NCI-H2107 treated with DMSO at 0.1 percent for 48 hours (cell line): ENCODE results near the gene ZIM2.
"Not testable (repeated sequence)": the region's sequence is repeated elsewhere in the genome, so short reads cannot be mapped to it uniquely, and the experiment has no call there.

Experiments
- DNase-seq: peaks from one replicate; lab custom pipeline; 2025; ENCODE audit not compliant: unreplicated experiment; lab: John Stamatoyannopoulos, UW

Gene ZIM2

GRCh38 chr19:56840451-56841192 lies at the start of gene ZIM2, which contains the start of gene PEG3:
Gene ZIM2, minus strand, starts transcription at chr19:56840726. Its CDS starts 16,449 bp downstream, at chr19:56824277.
Gene PEG3, minus strand, starts transcription at chr19:56840726. Its CDS starts 16,071 bp downstream, at chr19:56824655.
- no peak for DNase-seq

DNA sequence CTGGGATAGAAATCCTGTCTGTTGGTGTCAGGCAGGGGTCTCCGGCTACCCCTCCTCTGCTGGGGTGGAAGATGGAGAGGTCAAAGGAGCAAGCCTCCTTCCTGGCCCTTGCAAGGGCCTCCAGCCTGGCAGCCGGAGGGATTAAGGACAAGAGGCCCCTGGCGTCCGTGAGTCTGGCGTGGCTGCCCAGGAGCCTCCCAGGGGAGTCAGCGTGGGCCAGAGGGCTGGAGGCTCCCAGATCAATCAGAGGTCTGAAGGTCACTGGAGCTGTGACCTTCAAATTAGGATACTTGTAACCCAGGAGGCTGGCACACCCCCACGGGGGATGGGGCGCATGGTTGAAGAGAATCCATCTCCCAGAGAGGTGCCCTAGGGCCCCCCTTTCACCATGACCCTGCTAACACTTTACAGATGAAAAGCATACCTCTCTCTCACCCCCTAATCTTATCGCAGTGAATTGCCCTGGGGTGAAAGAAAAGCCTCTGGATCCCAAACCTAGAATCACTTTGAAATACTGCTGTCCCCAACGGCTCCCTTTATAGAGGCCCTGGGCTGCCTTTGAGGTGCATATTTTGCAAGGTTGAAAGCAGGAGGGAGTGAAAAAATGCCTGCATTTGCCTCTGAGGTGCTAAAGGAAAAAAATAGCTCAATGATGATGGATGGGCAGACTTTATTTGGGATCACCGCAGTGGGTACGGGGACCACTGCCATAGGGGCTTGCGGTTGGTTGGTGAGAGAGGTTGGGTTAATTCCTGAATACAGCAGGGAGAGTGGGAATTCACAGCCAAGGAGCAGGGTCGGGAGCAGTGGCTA lies 44.9 kb upstream of the ZIM2 start:
- no peak for DNase-seq

DNA sequence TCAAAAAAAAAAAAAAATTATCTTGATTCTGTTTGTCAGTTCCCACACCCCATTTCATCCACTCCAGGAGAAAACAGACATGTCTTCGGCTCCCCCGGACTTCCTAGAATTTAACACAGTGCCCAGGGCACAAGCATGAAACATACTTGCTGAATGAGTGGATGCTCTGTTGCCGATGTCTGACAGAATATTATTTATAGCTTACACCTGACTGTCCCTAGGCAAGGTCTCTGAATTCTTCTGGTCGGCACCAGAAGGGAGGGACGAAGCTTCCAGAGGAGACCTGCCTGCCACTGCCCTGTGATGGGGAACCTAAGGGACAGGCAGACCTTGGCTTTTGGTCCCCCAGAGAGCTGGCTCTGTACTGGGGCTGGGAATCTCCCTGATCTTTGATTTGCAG lies 43.9 kb upstream of the ZIM2 start:
- DNase-seq, result no peak

DNA sequence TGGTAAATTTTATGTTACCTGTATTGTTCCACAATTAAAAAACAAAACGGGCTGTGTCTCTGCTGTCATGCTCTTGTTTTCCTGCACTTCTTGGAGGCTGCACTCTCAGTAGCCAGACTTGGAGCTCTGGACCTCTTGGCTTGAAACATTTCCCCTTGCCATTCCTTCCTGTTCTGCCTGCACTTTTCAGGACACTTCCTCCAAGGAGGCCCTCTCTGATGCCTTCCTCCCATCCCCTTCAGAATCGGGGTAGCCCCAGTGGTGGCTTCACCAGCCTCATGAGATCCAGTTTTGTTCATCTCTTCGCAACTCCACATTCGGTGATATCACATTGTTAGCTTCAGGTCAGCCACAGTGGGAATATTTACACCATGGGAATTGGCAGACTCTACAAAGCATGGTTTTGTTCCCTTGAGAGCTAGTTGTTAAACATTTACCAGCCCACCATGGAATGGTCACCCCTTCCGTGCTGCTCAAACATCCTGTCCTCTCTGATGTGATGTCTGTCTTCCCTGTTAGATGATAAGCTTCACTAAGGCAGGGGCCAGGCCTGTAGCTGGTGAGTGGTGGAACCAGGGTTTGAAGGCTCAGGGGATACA lies 40.2 kb upstream of the ZIM2 start:
- no peak for DNase-seq

DNA sequence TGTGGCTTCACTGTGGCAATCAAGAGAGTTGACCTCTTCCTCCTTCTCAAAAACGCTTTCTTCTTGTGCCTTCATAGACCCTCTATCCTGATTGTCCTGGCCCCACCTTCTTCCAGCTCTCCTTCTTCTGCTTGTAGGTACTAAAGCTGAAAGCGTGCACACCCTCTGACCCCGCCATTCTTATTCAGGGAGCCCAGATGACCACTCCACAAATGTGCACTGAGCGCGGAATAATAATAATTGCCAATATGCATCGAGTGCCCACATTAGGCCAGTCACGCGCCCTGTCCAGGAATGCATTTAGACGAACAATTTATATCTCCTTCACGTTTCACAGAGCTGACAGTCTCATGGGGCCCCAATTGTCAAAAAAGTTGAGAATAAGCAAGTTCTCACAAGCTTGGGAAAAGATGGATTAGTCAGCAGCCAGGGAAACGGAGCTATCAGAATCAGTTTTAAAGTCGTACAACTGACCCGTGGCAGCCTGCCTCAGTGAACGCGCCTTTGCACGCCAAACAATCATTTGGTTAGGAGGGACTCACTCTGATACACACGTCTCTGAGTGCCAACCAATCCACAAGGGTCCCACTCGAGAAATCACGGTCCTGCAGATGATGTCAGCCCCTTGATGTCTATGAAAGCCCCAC lies 36.7 kb upstream of the ZIM2 start:
- no peak for DNase-seq

DNA sequence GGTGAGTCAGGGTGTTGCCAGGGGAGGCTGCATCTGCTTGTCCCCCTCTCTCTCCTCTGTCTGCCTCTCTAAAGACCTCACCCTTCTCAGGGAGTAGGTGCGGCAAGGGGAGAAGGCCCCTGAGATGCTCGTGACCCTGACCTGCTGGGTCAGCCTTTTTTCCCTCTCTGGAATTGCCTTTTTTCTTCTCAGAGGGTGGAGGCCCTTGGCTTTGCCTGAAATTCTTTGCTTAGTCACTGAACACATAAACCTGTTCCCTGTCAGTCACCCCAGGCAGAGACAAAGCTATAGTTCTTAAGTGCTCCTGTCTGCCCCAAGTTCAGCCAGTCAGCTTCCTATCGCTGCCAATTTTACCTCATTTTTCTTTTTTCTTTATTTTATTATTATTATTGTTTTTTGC lies 35.2 kb upstream of the ZIM2 start:
- no peak for DNase-seq

- DNase-seq, result no peak
Measured at GRCh38 chr19:56874530-56874929, 34.0 kb upstream of the ZIM2 start.

DNA sequence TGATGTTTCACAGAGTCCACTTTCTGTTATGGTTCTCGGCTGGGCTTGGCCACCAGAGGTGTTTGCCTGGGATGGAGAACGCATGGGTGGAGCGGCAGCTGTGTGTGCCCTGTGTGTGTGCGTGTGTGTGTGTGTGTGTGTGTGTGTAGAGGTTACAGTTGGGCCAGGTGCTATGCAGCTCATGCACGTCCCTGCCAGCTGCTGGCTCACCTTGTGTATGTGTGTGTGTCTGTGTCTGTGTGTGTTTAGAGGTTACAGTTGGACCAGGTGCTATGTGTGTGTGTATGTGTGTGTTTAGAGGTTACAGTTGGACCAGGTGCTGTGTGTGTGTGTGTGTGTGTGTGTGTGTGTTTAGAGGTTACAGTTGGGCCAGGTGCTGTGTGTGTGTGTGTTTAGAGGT lies 33.0 kb upstream of the ZIM2 start:
- DNase-seq, result no peak

DNA sequence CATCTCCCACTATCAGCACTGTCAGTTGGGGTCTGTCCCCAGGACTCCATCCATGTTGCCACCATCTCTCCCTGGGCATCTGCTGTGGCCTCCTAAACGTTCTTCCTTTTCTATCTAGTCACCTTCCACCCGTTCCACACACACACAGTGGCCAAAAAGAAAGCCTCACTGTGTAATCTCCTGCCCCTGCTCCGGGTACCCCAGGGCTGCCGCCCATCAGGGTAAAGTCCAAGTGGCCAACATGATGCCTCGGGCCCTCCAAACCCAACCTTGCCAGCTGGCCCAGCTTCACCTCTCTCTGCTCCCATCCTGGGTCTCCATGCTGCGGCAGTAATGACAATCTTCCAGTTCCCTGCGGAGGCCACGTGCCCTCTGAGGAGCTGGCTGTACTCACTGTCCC lies 29.4 kb upstream of the ZIM2 start:
- DNase-seq, result no peak

DNA sequence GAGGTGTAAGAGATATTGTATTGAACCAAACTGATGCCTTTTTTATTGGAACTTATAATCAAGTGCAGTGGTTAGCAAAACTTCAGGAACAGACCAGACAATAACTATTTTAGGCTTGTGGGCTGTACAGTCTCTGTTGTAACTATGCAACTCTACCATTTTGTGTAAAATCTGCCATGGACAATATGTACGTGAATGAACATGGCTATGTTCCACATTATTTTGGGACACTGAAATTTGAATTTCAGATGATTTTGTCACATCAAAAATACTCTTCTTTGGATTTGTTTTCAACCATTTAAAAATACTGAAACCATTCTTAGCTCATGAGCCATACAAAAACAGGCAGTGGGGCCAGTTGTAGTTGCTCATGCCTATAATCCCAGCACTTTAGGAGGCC lies 27.9 kb upstream of the ZIM2 start:
- DNase-seq, result no peak

GRCh38 chr19:56866538-56866937 lies 26.0 kb upstream of the ZIM2 start:
- no peak for DNase-seq

DNA sequence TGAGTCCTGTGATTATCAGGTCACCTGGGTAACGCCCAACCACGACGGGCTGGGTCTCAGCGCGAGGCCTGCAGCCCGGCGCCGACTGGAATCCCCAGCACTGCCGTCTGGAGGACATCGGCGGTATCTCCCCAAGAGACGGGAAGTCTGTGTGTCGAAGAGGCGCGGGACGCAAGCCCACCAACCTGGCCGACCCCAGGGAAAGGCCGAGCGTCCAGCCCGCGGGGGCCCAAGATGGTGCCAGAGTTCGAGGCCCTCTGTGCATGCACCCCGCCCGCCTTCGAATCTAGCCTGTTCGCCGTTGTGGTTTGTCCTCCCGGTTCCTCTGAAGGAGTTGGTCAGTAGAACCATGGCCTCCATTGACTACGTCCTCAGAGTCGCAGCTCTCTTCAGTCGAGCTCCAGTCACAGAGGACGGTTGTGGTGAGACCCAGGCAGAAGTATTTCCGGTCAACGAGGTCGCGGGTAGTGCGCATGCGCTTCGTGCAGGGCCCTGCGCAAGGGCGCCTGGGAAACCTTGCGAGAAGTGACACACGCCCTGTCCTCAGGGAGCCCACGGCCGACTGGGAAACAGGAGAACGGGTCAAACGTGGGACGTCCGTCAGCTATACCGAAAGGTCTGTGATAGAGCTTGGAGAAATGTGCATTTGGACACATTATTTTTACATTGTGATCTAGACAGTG lies 24.1 kb upstream of the ZIM2 start:
- DNase-seq, result no peak

- no peak for DNase-seq
Measured at GRCh38 chr19:56862741-56863140, 22.2 kb upstream of the ZIM2 start.

- DNase-seq, result not testable (repeated sequence)
Measured at GRCh38 chr19:56860409-56860808, 19.9 kb upstream of the ZIM2 start.

DNA sequence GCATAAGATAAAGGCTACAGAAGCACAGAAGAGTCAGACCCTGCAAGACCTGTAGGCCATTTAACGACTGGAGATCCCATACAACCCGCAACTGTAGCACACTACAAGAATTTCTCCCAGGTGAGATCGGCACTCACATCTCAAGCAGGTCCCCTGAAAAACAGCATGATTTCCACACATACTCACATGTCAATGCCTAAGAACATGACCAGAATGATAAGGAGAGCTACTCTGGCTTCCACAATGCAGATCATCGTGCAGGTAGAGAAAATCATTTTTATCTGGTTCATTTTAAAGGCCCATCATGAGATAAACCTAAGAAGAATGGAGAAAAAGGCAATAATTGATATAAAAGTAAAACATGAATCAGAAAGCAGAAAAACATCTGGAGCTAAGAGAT lies 17.5 kb upstream of the ZIM2 start:
- DNase-seq, result no peak

- no peak for DNase-seq
Measured at GRCh38 chr19:56856822-56857221, 16.3 kb upstream of the ZIM2 start.

DNA sequence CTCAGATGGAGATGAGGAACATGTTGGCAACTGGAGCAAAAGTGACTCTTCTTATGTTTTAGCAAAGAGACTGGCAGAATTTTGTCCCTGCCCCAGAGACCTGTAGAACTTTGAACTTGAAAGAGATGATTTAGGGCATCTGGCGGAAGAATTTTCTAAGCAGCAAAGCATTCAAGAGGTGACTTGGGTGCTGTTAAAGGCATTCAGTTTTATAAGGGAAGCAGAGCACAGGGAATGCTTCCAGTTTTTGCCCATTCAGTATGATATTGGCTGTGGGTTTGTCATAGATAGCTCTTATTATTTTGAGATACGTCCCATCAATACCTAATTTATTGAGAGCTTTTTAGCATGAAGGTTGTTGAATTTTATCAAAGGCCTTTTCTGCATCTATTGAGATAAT lies 11.8 kb upstream of the ZIM2 start:
- DNase-seq, result not testable (repeated sequence)

DNA sequence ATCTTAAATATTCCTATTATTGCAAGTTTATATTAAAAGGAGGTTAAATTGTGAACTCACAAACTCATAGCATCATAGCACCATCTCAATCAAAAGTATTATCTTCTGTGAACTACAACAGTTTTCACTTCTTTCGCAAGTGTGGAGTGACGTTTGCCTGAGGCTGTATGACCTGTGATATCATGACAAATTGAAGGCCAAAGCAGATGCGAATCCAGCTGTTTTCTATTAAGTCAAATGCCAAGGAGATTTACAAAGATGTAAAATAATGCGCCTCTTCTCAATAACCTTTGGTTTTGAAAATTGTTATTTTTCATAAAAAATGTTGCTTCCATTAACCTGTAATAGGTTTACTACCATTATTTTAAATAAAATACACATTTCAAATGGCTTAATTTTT lies 7.6 kb upstream of the ZIM2 start:
- no peak for DNase-seq

DNA sequence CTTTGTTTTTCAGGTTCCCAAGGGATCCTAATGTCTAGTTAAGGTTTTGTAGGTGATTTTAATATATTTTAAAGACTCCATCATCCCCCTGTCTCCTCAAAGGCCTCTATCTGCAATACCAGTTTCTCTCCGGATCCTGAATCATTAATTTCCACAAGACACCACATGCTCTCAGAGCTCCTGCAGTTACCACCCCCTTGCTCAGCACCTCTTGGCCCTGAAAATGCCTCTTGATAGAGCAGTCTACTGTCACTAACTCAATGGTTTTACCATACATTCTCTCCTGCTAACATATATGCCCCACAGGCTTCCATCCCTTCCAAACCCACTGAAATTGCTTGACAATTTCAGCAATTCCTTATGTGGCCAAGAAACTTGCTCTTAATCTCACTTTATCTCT lies 1.9 kb upstream of the ZIM2 start:
- DNase-seq, result no peak

GRCh38 chr19:56841193-56841543 lies 642 bp upstream of the ZIM2 start:
- no peak for DNase-seq
